ENCODE measurements around the gene CFAP61.
"Not testable (repeated sequence)": the region's sequence is repeated elsewhere in the genome, so short reads cannot be mapped to it uniquely, and the experiment has no call there.

Gene CFAP61, protein sequence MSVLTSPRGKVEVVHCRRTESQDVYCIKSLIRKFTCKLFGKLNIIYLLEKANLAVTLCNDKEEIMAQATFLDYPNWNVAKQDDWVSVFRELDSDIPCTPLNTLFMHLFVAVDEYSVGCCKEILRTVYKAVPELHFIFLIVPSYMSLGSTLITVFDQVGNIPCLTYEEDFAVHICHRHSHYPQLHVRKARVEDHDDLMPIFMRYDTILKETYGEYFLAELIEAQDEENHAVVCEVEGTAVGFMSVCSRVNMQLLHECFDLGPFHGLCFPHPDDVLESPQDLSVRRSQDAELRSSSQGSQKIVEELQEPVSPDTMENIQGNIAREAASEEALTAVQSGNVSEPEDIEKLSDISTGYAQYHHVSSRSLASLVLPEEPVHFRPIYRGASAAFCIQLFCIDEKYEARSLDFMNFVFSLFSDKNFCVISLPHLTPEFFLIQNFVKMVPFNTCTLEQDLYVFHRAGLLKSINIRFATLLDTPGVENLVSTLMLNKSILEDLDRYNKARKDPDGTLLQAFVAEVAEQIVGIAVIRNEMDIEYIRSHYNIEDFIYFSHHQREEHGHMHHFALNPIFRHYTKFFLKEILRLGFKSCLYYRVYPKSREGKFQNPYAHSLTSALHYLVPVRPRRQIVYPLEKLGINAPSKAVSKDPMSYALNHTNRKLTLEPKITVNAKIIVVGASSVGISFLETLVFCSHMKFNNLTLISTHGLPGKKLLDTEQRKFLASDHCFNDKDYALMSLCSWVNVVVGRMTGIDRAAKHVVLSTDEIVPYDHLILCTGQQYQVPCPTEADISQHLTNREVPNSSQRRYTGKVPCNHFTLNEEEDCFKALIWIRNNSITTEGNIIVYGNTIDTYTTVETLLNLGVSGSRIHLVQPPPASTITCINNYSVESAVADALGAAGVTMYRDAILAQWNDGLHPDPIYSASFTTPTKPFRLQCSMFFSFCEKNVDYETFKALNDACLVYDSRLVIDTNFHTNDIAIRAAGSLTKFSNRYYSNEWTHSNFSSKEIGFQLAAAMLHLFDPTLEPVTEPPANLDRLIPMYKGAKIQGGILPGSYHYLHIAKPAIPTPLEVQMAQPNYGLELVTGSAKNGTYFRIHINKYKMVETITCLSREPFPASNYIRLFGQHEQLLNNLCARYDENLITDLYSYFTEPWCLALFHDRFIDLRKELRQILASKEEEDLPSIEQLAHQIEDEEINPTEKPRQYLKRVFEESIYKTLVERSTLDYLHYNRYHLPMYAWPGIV

DNA sequence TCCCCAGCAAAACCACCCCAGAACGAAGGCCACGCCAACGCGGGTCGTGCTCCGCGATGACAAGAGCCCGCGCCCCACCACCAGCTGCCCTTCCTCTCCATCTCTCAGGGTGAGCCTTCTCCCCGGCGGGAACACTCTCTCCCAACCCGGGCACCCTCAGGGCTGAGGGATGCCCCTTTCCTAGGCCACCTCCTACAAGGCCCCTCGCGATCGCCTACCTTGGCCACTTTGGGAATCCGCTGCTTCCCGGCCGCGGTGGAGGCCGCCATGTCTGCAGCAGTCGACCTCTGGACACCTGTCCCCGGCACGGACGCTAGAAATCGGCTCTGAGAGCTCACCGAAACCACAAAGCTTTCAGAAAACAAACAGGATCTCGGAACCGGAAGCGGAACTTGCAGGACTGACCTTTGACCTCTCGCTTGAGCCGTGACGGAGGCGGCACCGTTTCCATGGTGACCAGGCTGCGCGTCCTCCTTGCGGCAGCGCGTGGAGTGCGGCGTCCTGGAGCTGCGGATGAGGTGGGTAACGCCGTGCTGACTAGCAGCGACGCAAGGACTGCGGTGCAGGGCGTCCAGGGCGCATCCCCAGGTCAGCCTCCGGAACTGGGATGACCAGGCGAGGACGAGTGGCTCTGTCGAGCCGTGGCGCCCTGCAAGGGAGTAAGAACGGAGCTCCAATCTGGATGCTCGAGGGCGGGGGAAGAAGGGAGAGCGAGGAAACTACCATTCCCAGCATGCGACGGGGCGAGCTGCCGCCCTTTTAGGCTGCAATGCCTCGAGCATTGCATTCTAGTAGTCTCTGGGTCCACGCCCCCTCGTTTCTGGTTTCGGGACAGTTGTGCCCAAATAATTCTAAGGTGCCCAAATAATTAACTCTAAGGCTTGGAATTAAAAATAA lies at the start of gene CFAP61, which contains the start of gene CRNKL1:
TSS of gene CFAP61 (plus strand) at position 459 of the 897 bp plus-strand sequence. CDS start 4,122 bp downstream, outside the sequence.
TSS of gene CRNKL1 (minus strand) at position 393 of the 897 bp plus-strand sequence. CDS start at position 269, 124 bp downstream.
- peak; percentile 94 for DNase-seq (ENCODE audit: low read depth in 2 of 2)

DNA sequence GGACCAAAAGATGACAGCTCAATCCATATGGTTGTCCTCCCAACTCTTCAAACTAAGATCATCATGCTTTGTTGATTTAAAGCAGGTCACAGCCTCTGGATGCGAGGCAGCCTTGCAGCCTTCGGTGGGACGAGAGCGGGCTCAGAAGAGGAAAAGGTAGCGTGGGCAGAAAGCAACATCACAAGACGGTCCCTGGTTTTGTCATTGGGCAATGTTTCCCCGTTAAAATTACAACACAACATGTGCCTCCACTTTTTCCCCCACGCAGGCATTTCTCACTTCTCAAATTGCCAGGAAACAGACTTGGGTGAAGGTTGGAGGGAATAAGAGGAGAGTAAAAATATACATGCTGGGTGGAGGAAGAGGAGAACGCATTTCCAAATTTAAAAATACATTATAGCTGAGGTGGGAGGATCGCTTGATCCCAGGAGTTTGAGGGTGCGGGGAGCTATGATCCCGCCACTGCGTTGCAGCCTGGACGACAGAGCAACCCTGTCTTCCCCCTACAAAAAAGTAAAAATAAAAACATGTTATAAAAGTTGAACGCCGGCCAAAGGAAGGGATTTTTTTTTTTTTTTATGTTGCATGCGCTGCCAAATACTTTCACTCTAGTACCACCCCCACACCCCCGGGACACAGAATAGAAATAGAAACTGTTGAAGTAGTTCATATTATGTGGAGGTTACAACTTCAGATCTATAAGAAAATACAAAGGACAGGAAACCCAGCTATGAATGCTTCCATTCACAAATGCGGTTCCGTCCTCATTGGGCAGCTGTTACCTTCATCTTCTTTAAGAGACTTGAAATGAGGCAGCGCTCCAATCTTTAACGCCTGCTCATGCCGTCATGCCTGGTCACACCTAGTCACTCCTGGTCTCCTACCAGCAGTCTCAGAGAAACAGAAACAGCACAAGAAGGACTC lies 49.0 kb upstream of the CFAP61 start:
- no peak for DNase-seq (ENCODE audit: low read depth in 2 of 2)

DNA sequence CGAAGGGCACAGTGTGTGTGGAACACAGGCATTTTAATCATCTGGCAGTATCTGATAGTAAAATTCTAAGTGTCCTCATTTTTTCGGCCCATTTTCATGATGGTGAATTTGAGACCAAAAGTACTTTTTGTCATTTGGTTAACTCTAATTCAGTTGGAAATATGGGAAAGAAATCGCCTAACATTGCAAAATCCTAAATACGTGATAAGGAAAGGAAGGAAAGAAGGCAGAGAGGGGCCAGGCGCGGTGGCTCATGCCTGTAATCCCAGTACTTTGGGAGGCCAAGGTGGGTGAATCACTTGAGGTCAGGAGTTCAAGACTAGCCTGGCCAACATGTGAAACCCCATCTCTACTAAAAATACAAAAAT lies 48.4 kb upstream of the CFAP61 start:
- not testable (repeated sequence) for DNase-seq (ENCODE audit: low read depth in 2 of 2)

DNA sequence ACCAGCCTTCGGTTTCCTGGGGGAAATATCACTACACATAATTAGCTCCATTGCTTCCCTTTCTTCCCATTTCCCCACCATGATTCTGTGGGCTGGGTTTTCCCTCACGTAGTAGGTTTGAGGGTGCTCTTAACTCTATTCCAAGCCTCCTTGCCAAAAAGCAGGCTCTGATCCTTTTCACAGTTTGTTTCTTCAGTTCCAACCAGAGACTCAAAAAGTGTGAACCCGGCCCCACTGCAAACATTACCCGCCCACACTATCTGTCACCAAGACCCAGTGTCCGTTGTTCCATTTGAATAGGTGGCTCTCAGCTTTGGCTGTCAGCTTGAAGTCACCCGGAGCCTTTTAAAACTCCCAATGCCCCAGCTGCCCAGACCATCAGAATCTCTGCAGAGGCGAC lies 47.0 kb upstream of the CFAP61 start:
- no peak for DNase-seq (ENCODE audit: low read depth in 2 of 2)

DNA sequence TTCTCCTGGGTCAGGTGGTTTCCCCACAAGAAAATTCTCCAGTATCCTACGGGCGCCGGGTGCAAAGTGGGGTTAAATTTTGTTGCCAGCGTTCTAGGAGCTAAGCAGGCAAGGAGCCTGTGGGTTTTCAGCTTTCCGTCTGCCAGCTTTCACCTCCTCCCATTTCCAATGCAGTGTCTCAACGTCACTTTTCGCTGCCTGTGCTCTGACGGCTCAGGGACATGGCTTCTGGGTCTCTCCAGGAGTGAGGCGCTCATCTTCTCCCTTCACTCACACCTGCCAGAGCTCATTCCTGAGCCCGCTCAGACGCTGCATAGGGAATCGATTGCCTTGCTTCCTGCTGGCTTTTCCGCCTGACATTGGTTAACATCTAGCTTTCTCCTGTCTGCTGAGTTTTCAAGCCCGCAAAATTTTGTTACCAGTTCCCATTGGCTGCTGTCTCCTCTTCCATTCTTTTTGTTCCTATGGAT lies 42.5 kb upstream of the CFAP61 start:
- DNase-seq (ENCODE audit: low read depth in 2 of 2) = no peak

DNA sequence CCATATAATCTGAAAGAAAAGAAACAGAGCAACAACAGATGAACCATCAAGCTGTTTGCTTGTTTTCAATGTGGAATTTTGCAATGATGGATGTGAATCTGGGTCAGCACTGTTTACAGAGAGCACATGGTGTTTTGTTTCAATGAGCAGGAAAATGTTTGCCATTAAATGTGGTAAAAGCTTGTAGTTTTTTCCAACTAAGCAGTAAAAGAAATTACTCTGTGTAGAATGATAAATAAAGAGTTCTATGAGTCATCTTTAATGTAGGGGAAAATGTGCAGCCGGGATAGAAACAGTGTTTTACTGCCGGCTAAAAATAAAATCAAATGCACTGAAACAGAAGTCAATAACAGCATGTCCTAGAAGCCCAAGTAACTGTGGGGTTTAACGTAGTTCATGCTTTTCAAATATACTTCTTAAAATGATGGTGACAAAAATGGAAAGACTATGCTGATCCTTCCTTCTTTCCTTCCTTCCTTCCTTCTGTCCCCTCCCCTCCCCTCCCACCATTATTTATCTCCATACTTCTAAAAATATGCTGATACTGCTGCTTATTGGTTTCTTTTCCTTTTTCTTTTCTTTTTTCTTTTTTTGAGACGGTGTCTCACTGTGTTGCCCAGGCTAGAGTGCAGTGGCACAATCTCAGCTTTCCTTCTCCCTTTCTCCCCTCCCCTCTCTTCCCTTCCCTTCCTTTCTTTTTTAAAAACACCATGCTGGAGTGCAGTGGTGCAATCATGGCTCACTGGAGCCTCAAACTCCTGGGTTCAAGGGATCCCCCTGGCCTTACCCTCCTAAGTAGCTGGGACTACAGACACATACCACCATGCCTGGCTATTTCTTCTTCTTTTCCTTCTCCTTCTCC lies 41.5 kb upstream of the CFAP61 start:
- DNase-seq (ENCODE audit: low read depth in 2 of 2) = no peak

DNA sequence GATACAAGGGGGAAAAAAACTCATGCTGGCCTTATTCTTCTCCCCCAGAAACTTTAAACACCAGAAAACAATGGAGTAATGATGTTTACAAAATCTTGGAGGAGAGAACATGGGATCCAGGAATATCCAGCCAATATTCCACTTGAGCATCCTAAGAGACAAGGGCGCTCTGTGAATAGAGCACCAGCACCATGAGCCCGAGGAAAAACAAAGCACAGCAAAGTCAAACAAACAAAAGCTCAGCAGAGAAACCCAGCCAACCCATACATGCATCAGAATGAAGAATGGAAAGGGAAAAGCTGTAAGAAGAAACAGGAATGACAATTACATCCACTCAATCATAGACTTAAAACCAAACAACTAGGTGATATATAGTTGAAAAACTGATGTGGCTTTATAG lies 39.8 kb upstream of the CFAP61 start:
- DNase-seq (ENCODE audit: low read depth in 2 of 2) = no peak

DNA sequence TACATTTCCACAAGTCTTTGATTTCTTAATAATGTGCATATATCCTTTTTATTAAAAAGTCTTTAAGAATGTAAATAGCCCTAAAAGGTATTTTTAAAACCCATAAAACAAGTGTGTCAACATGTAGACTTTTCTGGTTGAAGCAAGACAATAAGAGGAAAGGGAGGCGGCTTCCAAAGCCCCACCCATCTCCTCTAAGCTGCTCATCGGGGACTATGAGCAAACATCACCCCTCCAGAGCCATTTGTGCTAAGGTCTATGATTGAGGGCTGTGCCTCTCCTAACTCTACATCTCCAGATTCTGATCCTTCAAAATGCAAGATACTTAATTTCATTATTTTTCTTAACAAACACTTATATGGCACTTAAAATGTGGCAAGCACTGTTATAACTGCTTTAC lies 37.7 kb upstream of the CFAP61 start:
- no peak for DNase-seq (ENCODE audit: low read depth in 2 of 2)

DNA sequence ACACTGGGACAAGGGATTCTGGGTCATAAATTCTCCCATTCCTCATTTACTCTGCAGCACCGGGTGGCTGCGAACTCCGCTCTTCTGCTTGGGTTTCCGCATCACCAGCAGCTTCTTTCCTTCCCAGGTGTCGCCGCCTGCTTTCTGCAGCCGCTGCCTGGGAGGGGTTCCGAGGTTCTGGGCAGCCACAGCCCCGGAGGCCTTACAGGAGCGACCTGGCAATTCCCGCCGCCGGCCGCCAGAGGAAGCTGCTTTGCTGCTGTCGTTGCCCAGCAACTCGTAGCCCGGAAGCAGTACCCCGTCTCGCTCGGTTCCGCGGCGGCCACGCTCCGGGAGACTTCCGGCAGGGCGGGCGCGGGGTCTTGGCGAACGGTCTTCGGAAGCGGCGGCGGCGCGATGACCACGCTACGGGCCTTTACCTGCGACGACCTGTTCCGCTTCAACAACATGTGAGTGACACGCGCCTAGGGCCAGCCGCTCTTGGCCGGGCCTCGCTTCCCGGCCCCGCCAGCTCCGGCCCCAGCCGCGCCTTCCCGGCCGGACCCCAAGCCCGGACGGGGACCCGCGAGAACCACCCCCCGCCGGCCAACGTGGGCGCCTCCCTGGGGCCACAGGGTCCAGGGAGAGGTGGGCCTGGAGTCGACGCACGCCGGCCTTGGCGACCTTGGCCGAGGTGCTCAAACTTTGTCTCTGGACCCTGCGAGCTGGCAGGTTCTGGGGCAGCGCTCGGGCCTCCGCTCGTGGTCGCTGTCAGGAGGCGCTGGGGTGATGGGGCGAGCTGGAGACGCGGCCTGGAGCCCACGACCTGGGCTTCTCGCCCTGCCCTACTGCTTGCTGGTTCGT lies 35.1 kb upstream of the CFAP61 start, which contains the start of gene NAA20:
TSS of gene NAA20 (plus strand) at position 362 of the 843 bp plus-strand sequence. CDS start at position 397, 35 bp downstream.
- peak; percentile 77 to 89 for DNase-seq (ENCODE audit: low read depth in 2 of 2)

DNA sequence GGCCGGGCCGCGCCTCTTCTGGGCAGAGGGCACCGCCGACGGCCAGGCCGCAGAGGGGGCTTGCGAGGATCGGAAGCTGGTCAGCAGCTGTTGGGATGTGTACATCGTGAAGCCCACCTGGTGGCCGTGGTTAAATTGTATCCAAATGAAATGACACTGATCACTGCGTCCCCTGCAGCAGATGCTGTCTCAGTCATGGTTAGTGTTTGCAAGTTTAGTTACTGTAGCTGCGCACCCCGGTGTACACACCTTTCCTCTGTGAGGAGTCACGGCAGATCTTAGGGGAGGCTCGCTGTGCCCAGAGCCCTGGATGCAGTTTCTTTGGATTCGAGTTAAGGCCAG lies 34.5 kb upstream of the CFAP61 start:
- no peak for DNase-seq (ENCODE audit: low read depth in 2 of 2)

DNA sequence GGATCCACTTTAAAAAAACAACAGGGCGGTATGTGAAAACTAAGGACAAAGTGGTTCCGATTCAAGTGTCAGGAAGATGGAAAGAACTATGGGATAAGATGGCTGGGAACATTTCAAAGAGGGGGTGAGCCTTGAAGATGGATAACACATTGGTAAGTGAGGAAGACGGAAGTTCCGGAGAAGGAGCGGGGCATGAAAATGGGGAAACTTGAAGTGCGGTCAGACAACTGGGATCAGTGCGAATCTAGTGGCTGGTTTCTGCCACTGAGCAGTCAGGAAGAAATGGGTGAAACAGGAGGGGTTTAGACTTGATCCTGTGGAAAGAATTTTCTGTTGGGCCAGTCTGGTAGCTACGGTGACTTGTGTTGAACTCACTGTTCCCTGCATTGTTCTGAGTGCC lies 34.0 kb upstream of the CFAP61 start:
- DNase-seq (ENCODE audit: low read depth in 2 of 2) = no peak

DNA sequence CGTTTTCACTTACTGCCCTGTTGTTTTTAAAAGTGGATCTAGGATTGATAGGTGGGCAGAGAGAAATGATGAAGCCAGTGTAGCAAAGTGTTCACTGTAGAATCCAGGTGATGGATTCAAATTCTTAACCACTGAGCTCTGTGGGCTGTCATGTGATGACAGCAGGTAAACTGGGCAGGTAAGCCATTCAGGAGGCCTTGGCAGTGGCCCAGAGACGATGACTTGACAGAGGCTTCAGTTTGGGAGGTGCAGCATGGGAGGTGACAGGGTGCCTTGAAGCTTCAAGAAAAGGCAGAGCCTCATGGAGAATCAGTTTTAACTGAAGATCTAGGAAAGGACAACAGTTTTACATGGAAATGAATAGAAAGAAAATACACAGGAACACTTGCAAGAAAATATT lies 33.2 kb upstream of the CFAP61 start:
- DNase-seq (ENCODE audit: low read depth in 2 of 2) = no peak

DNA sequence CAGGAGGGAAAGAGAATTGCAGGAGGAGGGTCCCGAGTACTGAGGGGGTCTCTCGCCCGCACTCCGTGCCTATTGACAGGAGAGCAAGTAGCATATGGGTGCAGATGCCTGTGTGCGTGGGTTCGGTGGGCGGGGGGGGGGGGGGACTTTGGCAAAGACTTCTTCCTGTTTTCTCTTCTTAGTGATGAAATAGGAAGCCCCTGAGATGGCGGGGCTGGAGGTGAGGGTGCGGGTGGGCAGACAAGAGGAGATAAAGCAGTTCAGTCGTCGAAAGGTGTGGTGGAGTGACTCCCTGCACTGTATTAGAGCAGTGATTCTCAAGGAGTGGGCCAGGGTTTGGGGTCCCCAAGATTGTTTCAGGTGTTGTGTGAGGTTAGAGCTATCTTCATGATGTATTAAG lies 31.4 kb upstream of the CFAP61 start:
- DNase-seq (ENCODE audit: low read depth in 2 of 2) = no peak

DNA sequence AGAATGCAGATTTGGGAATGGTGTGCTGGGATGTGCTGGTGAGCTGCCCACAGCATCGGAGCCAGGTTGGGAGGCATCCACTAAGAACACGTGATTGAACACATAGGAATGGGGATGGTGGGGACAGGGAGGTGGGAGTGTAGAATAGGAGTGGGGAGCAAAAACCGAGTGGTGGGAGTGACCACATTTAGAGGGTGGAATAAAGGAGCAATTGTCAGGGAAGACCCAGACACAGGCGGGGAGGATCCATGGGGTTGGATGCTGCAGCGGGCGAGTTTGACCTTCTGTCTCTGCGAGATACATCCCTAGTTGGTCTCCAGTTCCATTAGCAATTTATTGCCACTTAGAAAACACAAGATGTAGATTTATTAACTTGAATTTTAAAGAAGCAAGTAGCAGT lies 30.5 kb upstream of the CFAP61 start:
- DNase-seq (ENCODE audit: low read depth in 2 of 2) = no peak

DNA sequence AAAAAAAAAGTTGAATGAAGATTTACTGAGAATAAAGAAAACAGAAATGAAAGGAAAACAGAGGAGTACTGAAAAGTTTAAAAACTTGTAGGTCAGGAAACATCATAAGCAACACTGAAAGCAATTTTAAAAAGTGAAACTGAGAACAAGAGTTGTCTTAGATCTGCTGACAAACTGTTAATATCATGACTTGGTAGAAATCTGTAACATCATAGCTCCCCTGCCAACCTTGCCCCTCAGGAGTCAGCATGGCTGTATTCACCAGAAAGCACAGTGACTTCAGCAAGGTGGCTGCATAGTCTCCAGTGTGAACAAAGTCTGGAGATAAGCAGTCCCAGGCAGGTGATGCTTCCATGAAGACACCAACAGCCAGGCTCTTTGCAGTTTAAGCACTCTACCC lies 29.8 kb upstream of the CFAP61 start:
- no peak for DNase-seq (ENCODE audit: low read depth in 2 of 2)

DNA sequence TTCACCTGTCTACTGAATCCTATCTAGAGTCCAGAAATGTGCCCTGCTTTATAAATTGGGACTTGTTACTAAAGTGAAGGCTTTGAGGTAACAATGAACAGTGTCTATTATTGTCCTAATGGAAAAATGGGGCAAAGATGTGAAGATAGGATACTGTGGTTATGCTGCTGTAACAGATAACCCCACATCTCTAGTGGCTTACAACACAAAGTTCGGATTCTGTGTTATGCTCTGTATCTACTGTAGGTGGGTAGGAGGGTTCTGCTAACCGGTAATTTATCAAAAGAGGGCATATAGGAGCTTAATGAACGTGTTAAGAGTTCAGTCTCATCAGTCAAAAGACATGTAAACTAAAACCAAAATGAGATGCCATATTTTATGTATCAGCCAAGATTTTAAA lies 28.9 kb upstream of the CFAP61 start:
- no peak for DNase-seq (ENCODE audit: low read depth in 2 of 2)

DNA sequence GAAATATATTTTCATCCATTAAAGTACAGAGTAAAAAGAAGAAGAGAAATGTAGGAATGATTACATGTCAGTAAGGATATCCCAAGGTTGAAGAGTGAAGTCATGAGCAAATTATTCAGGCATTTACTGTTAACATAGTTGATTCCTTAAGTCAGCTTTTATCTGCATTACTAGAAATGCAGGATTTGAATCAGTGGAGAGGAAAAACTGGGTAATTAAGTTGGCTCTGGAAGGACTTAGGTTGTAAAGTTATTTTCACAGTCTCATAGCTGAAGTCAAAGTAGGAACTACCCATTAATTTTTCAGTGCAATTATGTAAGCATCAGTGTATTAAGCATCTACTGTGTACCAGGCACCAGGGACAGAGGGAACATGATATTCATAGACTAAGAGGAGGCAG lies 27.4 kb upstream of the CFAP61 start:
- DNase-seq (ENCODE audit: low read depth in 2 of 2) = no peak

DNA sequence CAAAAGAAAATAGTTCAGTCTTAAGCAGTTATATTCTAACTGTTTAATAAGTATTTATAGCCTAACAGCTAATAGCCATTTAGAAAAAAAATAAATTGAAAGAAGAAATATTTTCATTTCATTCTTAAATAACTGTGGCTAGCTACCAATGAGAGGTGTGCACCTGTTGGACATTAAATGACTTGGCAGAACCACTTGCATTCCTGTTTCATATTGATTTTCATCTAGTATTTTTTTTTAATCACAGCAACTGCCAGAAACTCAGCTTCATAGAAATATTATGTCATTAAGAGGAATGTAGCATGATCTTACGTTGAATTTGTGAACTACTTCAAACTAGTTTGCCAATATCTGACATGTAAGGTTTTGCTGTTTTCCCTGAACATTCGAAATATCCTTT lies 25.0 kb upstream of the CFAP61 start:
- DNase-seq (ENCODE audit: low read depth in 2 of 2) = no peak
